Measurements from ENCODE around the gene NUDT21. TPM values are rescaled to one million over a fixed set of nuclear protein-coding genes. Genes with fewer than 3 reads are reported as not detected.

NUDT21 gene
- polyA plus RNA-seq, 3 donors: 33.0 to 65.0 (median 55.9) TPM

- no peaks in the 10 kb centered on the region for H3K27me3 Mint-ChIP-seq (ENCODE audit: low read depth in 3 of 3)
- peaks cover 69 to 85% of the 10 kb centered on the region in 2 donors for H3K36me3 Mint-ChIP-seq
- Histone ChIP-seq H2AFZ (ENCODE audit: insufficient read depth, low read depth, low read length, poor library complexity, severe bottlenecking) (no peak overlapping the region), H3K79me2 (ENCODE audit: insufficient read depth, low read length) (no peaks in the 10 kb centered on the region), H3K9ac (ENCODE audit: insufficient read depth, low read length, poor library complexity, severe bottlenecking) (no peak overlapping the region), H3K9me3 (replicated peaks in 1 of 2; ENCODE audit: control insufficient read depth in 1 of 2, insufficient read depth in 1 of 2, low read length in 2 of 2) (no peaks in the 10 kb centered on the region), H3K4me1 (ENCODE audit: control insufficient read depth in 1 of 2, insufficient read depth in 2 of 2, low read length in 2 of 2) (no peaks in the 10 kb centered on the region), H3K4me2 (replicated peaks; ENCODE audit: extremely low read depth, low read length, poor library complexity, severe bottlenecking) (no peak overlapping the region), H3K4me3 (replicated peaks in 1 of 3; ENCODE audit: low read depth in 2 of 3, low read length in 3 of 3) (no peak overlapping the region), H4K20me1 (ENCODE audit: insufficient read depth, low read length) (no peaks in the 10 kb centered on the region), H3K27ac (ENCODE audit: low read depth in 1 of 2, low read length in 2 of 2) (no peak overlapping the region), H3K36me3 (replicated peaks in 1 of 2; ENCODE audit: control insufficient read depth in 1 of 2, insufficient read depth in 2 of 2, low read length in 2 of 2) (peaks cover 58 to 94% of the 10 kb centered on the region in 2 donors), H3K27me3 (ENCODE audit: control insufficient read depth in 2 of 2, insufficient read depth in 2 of 2, low read length in 2 of 2) (no peaks in the 10 kb centered on the region)
- WGBS (ENCODE audit: insufficient coverage): 100% methylated on average over 2 of the region's 2 CpGs
- H3K27ac Mint-ChIP-seq: no peak overlapping the region
- H3K4me3 Mint-ChIP-seq: no peak overlapping the region
- H3K9me3 Mint-ChIP-seq: no peaks in the 10 kb centered on the region
- intact Hi-C loops (cut with micrococcal nuclease): no loop called here
- no peak for DNase-seq
- no peak for TF ChIP-seq CTCF (IDR thresholded peaks at IDR 0.05)
- H3K4me1 Mint-ChIP-seq: no peaks in the 10 kb centered on the region
Observed at GRCh38 chr16:56460101-56460500, 9.0 kb upstream of the NUDT21 start.

GRCh38 chr16:56457927-56458470, 6.9 kb upstream of the NUDT21 start:
- TF ChIP-seq CTCF (IDR thresholded peaks at IDR 0.05): no peak
- Mint-ChIP-seq H3K27me3 (ENCODE audit: low read depth in 3 of 3) (no peaks in the 10 kb centered on the region), H3K4me3 (no peak overlapping the region), H3K36me3 (peaks cover 70 to 82% of the 10 kb centered on the region in 2 donors), H3K9me3 (no peaks in the 10 kb centered on the region), H3K4me1 (no peaks in the 10 kb centered on the region), H3K27ac (no peak overlapping the region)
- DNase-seq: no peak
- Histone ChIP-seq H2AFZ (ENCODE audit: insufficient read depth, low read depth, low read length, poor library complexity, severe bottlenecking) (no peak overlapping the region), H3K9ac (ENCODE audit: insufficient read depth, low read length, poor library complexity, severe bottlenecking) (no peak overlapping the region), H3K27me3 (ENCODE audit: control insufficient read depth in 2 of 2, insufficient read depth in 2 of 2, low read length in 2 of 2) (no peaks in the 10 kb centered on the region), H3K9me3 (replicated peaks in 1 of 2; ENCODE audit: control insufficient read depth in 1 of 2, insufficient read depth in 1 of 2, low read length in 2 of 2) (no peaks in the 10 kb centered on the region), H3K27ac (ENCODE audit: low read depth in 1 of 2, low read length in 2 of 2) (no peak overlapping the region), H3K4me3 (replicated peaks in 1 of 3; ENCODE audit: low read depth in 2 of 3, low read length in 3 of 3) (no peak overlapping the region), H3K79me2 (ENCODE audit: insufficient read depth, low read length) (peaks cover 8% of the 10 kb centered on the region), H4K20me1 (ENCODE audit: insufficient read depth, low read length) (no peaks in the 10 kb centered on the region), H3K36me3 (replicated peaks in 1 of 2; ENCODE audit: control insufficient read depth in 1 of 2, insufficient read depth in 2 of 2, low read length in 2 of 2) (peaks cover 48 to 95% of the 10 kb centered on the region in 2 donors), H3K4me2 (replicated peaks; ENCODE audit: extremely low read depth, low read length, poor library complexity, severe bottlenecking) (no peak overlapping the region), H3K4me1 (ENCODE audit: control insufficient read depth in 1 of 2, insufficient read depth in 2 of 2, low read length in 2 of 2) (no peaks in the 10 kb centered on the region)
- WGBS (ENCODE audit: insufficient coverage): 97% methylated on average over 5 of the region's 6 CpGs
- intact Hi-C loops (cut with micrococcal nuclease): loop anchor here in 1 of 2 donors (10.0 kb wide), 1 partner anchor 147 kb away; the partner anchor contains the start of gene MT2A
